WI38 (cell line): Measurements from ENCODE around the gene BICD2.
A peak's percentile ranks its signal among the peaks of the same experiment; 100 is the strongest.
"Not testable (repeated sequence)": the region's sequence is repeated elsewhere in the genome, so short reads cannot be mapped to it uniquely, and the experiment has no call there.

Source experiments
- H3K4me3 ChIP-seq: 2 replicates; pipeline ENCODE4 v1.5.1; 2011; ENCODE audit warnings: low read depth, mild to moderate bottlenecking, control low read depth, low read length
- TF ChIP-seq, protein P1 (sequence below): IDR thresholded peaks from 2 replicates; pipeline ENCODE4 v1.5.1; 2012; ENCODE audit warnings: low read depth, mild to moderate bottlenecking, control low read depth, low read length

The BICD2 gene

GRCh38 chr9:92769990-92770359 lies 5.3 kb upstream of the BICD2 start:
- TF ChIP-seq, protein P1, sequence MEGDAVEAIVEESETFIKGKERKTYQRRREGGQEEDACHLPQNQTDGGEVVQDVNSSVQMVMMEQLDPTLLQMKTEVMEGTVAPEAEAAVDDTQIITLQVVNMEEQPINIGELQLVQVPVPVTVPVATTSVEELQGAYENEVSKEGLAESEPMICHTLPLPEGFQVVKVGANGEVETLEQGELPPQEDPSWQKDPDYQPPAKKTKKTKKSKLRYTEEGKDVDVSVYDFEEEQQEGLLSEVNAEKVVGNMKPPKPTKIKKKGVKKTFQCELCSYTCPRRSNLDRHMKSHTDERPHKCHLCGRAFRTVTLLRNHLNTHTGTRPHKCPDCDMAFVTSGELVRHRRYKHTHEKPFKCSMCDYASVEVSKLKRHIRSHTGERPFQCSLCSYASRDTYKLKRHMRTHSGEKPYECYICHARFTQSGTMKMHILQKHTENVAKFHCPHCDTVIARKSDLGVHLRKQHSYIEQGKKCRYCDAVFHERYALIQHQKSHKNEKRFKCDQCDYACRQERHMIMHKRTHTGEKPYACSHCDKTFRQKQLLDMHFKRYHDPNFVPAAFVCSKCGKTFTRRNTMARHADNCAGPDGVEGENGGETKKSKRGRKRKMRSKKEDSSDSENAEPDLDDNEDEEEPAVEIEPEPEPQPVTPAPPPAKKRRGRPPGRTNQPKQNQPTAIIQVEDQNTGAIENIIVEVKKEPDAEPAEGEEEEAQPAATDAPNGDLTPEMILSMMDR: no peak
- H3K4me3 ChIP-seq: no peak overlapping the region

- TF ChIP-seq, protein P1: no peak
- no peak overlapping the region for H3K4me3 ChIP-seq
Observed at GRCh38 chr9:92769286-92769685, 4.7 kb upstream of the BICD2 start.

GRCh38 chr9:92768816-92769215 lies 4.2 kb upstream of the BICD2 start:
- not testable (repeated sequence) for H3K4me3 ChIP-seq

DNA sequence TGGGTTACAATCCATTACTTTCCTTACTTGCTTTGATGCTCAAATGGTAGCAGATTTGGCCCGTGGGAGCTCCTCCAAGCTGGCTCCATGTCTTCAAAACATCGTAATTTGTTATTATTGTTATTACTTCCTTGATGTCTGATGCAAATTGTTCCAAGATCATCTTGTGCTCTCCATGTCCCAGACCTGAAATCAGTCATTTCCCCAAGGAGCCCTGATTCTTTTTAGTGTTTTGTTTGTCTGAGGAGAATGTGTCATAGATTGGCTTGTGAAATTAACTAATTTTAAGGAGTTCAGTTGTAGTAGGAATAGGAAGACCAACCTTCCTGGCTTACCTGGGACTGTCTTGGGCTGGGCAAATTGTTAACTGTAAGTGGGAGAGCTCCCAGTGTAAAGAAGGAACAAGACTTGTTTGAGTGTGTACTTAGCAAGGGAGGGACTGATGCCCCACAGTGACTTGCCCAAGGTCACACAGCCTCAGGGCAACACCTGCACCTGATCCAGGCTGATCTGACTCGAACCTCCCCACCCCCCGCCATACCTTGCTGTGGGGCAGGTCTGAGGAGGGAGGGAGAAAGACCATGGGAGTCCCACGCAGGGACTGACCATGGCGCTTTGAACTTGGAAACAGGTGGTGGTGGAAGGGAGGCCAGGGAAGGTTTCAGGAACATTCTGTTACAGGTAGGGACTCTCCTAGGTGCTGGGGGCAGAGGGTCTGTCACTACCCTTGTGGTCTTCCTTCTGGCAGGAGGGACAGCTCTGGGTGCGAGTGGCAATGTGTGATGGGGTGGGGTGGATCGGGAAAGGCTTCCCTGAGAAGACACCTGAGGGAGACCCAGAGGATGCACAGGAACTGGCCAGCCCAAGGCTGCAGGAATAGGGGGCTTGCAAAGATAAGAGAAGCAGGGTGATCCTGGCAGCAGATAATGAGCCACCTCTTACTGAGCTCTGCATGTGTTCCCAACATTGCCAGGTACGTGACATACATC lies 2.7 kb upstream of the BICD2 start:
- H3K4me3 ChIP-seq: no peak overlapping the region
- TF ChIP-seq, protein P1: no peak

DNA sequence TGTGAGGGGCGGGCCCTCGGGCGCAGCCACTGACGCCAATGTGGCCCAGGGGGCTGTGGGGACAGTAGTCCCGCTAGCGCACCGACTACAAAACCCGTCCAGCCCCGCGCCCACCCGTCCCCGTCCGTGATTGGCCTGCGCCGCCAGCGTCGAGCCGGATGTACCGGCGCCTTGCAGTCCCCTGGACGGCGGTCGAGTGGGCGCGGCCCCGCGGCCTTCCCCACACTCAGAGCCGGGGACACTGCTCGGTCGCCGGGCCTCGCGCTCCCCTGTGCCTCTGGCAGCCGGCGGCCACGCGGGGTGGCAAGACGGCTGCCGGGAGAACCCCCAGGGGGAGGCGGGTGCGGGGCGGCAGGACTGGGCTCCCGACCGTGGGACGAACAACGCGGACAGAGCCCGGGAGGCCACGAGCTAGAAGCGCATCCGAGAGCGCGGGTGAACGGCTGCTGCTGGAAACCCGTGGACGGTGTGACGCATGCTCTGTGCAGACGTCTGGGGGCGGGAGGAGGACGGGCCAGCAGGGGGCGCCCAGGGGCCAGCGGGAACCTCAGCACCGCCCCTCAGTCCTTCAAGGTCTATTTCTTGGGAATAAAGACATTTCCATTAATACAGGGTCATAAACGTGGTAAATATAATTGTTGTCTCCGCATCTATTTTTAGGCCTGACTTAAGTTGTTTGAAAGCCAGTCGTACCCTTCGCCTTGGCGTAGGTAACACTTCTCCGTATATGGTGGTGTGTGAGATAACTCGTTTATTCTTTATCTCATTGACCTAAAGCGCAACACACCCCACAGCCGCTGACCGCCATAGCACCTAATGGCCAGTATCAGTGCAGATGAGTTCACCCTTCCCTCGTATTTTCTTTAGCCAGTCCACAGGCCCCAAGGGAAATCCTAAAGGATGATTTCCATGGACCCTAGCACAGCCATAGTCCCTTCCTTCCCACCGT lies 629 bp upstream of the BICD2 start:
- TF ChIP-seq, protein P1: peak; percentile 85
- H3K4me3 ChIP-seq: peak overlapping the region; percentile 75

DNA sequence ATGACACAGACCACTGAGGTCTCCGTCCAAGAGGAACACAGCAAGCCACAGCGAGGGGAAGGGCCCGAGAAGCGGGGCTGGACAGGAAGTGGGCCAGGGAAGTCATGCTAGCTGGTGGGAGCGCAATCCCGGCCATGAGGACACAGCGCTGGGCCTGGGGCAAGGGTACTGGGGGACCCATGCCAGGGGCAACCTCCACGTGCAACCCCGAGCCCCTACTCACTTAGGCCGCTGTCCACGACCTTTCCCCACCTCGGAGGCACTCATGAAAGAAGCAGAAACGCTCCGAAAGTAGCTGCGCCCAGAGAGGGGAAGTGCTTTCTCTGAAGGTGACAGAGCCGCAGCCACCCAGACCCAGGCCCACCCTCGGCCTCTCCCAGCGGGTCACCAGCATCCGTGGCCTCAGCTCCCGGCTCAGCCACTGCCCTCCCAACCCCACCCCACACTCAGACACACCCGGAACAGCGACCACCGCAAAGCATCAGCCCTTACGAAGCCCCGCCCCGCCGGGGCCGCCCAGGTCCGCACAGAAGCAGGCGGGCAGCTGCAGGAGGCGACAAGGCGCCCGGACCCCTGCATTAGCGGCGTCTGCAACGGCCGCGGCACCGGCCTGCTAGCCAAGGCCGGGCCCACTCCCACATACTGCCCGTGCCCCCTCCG lies 782 bp downstream of the BICD2 start:
- TF ChIP-seq, protein P1: no peak
- H3K4me3 ChIP-seq: peak overlapping the region; percentile 93

DNA sequence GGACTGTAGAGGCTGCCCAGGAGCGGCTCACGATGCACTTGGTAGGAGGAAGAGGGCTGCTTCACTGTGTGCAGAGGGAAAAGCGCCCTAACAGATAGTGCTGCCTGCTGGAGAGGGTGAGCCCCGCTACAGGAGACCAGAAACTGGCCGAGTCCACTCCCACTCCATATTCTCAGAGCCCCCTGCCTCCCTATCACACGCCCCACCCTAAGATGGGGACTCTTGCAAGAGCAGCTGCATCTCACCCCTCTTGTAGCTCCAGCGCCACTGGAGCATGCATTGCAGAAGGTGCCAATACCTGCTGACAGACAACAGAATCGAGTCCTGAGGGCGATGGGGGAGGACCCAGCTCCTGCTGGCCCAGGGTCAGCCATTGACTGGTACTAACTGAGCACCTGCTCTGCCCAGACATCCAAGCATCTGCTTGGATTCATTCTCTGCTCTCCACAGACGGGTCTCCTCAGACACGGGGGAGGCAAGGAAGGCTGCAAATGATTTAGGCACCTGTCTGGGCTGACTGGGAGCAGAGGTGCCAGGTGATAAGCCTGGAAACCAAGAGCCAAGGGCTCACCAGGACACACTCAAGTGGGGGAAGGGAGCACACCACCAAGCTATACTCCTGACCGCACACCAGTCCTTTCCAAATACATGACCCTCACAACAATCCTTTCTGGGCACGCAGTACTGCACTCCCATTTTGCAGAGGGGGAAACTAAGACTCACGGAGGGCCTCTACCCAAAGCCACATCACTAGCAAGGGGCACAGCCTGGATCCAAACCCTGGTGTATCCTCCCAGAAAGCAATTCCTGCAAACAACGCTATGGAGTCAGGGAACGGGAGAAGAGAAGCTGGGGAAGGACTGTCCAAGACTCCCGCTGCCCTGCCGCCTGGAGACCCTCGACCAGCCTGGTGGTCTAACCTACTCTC lies 1.6 kb downstream of the BICD2 start:
- peak overlapping the region; percentile 93 for H3K4me3 ChIP-seq

More for the DNA sequence above, 1.6 kb downstream of the BICD2 start:
- TF ChIP-seq, protein P1: no peak
